GM12878 (cell line): ENCODE measurements around the gene KRTAP3-3. TPM values are rescaled to one million over a fixed set of nuclear protein-coding genes. Genes with fewer than 3 reads are reported as not detected.

Source experiments
- ATAC-seq: fragments of 200-7000 bp; cut with Tn5 transposase; 3 replicates; pipeline ENCODE4 v1.9.1; 2020; ENCODE audit warnings: mild to moderate bottlenecking, moderate library complexity
- BruUV-seq: library from RNA; stranded (reverse); fragments of 400-500 nt; replicated peaks from 2 replicates; lab custom pipeline; 2021; lab: Mats Ljungman, UMichigan
- CTCF ChIA-PET: fragments of 300-600 bp; sonication (Branson Sonifier 250); formaldehyde crosslinking; extraction: SDS; loops from one replicate; lab custom pipeline; 2021; ENCODE audit warnings: inconsistent platforms; lab: Yijun Ruan, JAX
- POLR2A ChIA-PET: fragments of 350-600 bp; formaldehyde crosslinking; extraction: SDS; loops from one replicate; lab custom pipeline; 2021; ENCODE audit warnings: inconsistent platforms; lab: Charles Lee
- RAD21 ChIA-PET: fragments of 300-600 bp; sonication (Branson Sonifier 250); formaldehyde crosslinking; loops from one replicate; lab custom pipeline; 2023; ENCODE audit warnings: antibody characterized with exemption; ENCODE audit not compliant: unreplicated experiment; lab: Charles Lee
- SMC1A ChIA-PET: fragments of 300-600 bp; sonication (Branson Sonifier 250); formaldehyde crosslinking; loops from one replicate; lab custom pipeline; 2023; ENCODE audit not compliant: unreplicated experiment, uncharacterized antibody; lab: Charles Lee
- DNase-seq: peaks from one replicate; pipeline ENCODE4 v3.0.0-alpha.2; 2011; ENCODE audit warnings: low read depth, low spot score
- FAIRE-seq: peaks from 3 replicates; lab custom pipeline; 2011; peaks lifted over from hg19 to GRCh38; lab: Jason Lieb, UNC
- H2AFZ ChIP-seq: 2 replicates; pipeline ENCODE4 v1.6.0; 2011; ENCODE audit warnings: low read depth, low read length, control low read depth; ENCODE audit not compliant: control insufficient read depth
- H3K27ac ChIP-seq: 2 replicates; pipeline ENCODE4 v1.5.1; 2011; ENCODE audit warnings: control low read depth; ENCODE audit not compliant: control insufficient read depth, insufficient read depth
- H3K27me3 ChIP-seq, 2 experiments: replicated peaks in 1 of 2; 2 replicates each; pipeline versions ENCODE4 v1.6.0 to v1.6.1; 2011; ENCODE audit warnings: low read length in 1 of 2; ENCODE audit not compliant: control insufficient read depth in 2 of 2, insufficient read depth in 2 of 2
- H3K36me3 ChIP-seq, 2 experiments: 2 replicates each; pipeline ENCODE4 v1.5.1; 2011; ENCODE audit warnings: low read length in 1 of 2; ENCODE audit not compliant: control insufficient read depth in 2 of 2, insufficient read depth in 2 of 2
- H3K4me1 ChIP-seq: 2 replicates; pipeline ENCODE4 v1.6.1; 2011; ENCODE audit warnings: mild to moderate bottlenecking, low read length, moderate library complexity, mixed read lengths; ENCODE audit not compliant: control insufficient read depth, insufficient read depth
- H3K4me2 ChIP-seq: 2 replicates; pipeline ENCODE4 v1.6.0; 2011; ENCODE audit warnings: control low read depth; ENCODE audit not compliant: control insufficient read depth, insufficient read depth
- H3K4me3 ChIP-seq: fragments of 200-600 bp; sonication (generic); 2 replicates; pipeline ENCODE4 v1.5.1; 2016
- H3K79me2 ChIP-seq: 2 replicates; pipeline ENCODE4 v1.6.0; 2011; ENCODE audit warnings: low read length; ENCODE audit not compliant: control insufficient read depth, insufficient read depth
- H3K9ac ChIP-seq: 2 replicates; pipeline ENCODE4 v1.8.0; 2011; ENCODE audit warnings: low read length, control low read depth, mixed read lengths; ENCODE audit not compliant: control insufficient read depth, insufficient read depth
- H3K9me3 ChIP-seq: replicated peaks from 3 replicates; pipeline ENCODE4 v1.5.1; 2011; ENCODE audit warnings: mild to moderate bottlenecking, low read length; ENCODE audit not compliant: control insufficient read depth, insufficient read depth
- H4K20me1 ChIP-seq: 2 replicates; pipeline ENCODE4 v1.6.0; 2011; ENCODE audit not compliant: control insufficient read depth, insufficient read depth
- ATF7 ChIP-seq: fragments of 450-650 bp; IDR thresholded peaks from 2 replicates; pipeline ENCODE4 v1.6.1; 2016; ENCODE audit warnings: low read depth, mild to moderate bottlenecking
- BCL3 ChIP-seq: IDR thresholded peaks from 2 replicates; pipeline ENCODE4 v1.6.1; 2011; ENCODE audit warnings: borderline replicate concordance, low read depth, mild to moderate bottlenecking, moderate library complexity, low read length; ENCODE audit not compliant: insufficient read depth, poor library complexity, severe bottlenecking
- BHLHE40 ChIP-seq, 2 experiments: fragments of 450-650 bp in 1 of 2; IDR thresholded peaks; 2 replicates each; pipeline ENCODE4 v1.6.1; 2011 to 2017; ENCODE audit warnings: low read depth in 2 of 2, borderline replicate concordance in 1 of 2, improper control_type of control experiment in 1 of 2, low read length in 1 of 2, mild to moderate bottlenecking in 1 of 2
- CTCF ChIP-seq, 3 experiments: IDR thresholded peaks in 2 of 3; conservative IDR thresholded peaks in 1 of 3; 2 replicates each; pipeline ENCODE4 v1.5.1; 2011; ENCODE audit warnings: low read depth in 3 of 3, low read length in 3 of 3, mild to moderate bottlenecking in 3 of 3, control low read depth in 2 of 3, moderate library complexity in 2 of 3, inconsistent platforms in 1 of 3, mixed read lengths in 1 of 3; ENCODE audit not compliant: control insufficient read depth in 2 of 3, insufficient read depth in 1 of 3; ENCODE audit errors: extremely low read depth in 1 of 3
- HDAC2 ChIP-seq: fragments of 200-600 bp; sonication (generic); IDR thresholded peaks from 2 replicates; pipeline ENCODE4 v1.6.1; 2017
- IKZF2 ChIP-seq, 2 experiments: fragments of 450-650 bp; IDR thresholded peaks; 2 replicates each; pipeline ENCODE4 v1.6.1; 2017; ENCODE audit warnings: mild to moderate bottlenecking in 2 of 2, moderate library complexity in 2 of 2
- IRF3 ChIP-seq: fragments of 450-650 bp; IDR thresholded peaks from 2 replicates; pipeline ENCODE4 v1.6.1; 2014; ENCODE audit warnings: mild to moderate bottlenecking
- NFIC ChIP-seq: IDR thresholded peaks from 2 replicates; pipeline ENCODE4 v1.6.1; 2012; ENCODE audit warnings: low read depth, mild to moderate bottlenecking, inconsistent platforms, low read length, moderate library complexity
- NFYA ChIP-seq: IDR thresholded peaks from 2 replicates; pipeline ENCODE4 v1.6.1; 2011; ENCODE audit warnings: low read depth, mild to moderate bottlenecking, low read length, improper control_type of control experiment, borderline replicate concordance
- NR2C2 ChIP-seq: IDR thresholded peaks from 2 replicates; pipeline ENCODE4 v1.6.1; 2011; ENCODE audit warnings: borderline replicate concordance, low read depth; ENCODE audit not compliant: control insufficient read depth, insufficient read length
- PML ChIP-seq: IDR thresholded peaks from 2 replicates; pipeline ENCODE4 v1.6.1; 2012; ENCODE audit warnings: low read length, inconsistent platforms
- POLR2AphosphoS5 ChIP-seq: IDR thresholded peaks from 2 replicates; pipeline ENCODE4 v1.6.1; 2011; ENCODE audit warnings: mild to moderate bottlenecking, low read length, inconsistent platforms
- USF1 ChIP-seq: IDR thresholded peaks from 2 replicates; pipeline ENCODE4 v1.6.1; 2011; ENCODE audit warnings: borderline replicate concordance, low read depth, mild to moderate bottlenecking, moderate library complexity, mixed read lengths, low read length; ENCODE audit not compliant: insufficient read depth; ENCODE audit errors: extremely low read length
- ZNF207 ChIP-seq: fragments of 450-650 bp; IDR thresholded peaks from 2 replicates; pipeline ENCODE4 v1.6.1; 2014; ENCODE audit warnings: antibody characterized with exemption, mild to moderate bottlenecking, borderline replicate concordance
- ZSCAN29 ChIP-seq: fragments of 450-650 bp; IDR thresholded peaks from 2 replicates; pipeline ENCODE4 v1.6.1; 2017; ENCODE audit warnings: mild to moderate bottlenecking, moderate library complexity
- WGBS: methylation state at CpG from one replicate; pipeline ENCODE4 v1.1.6; 2016; ENCODE audit warnings: low lambda C conversion rate; ENCODE audit not compliant: insufficient replicate concordance, insufficient coverage; ENCODE audit errors: missing lambda C conversion rate; 5-methylcytosine and 5-hydroxymethylcytosine counted together
- in situ Hi-C: fragments of 300-500 bp; cut with MboI; formaldehyde crosslinking; loops from 9 replicates; pipeline ENCODE4 v1.14.3; 2018; ENCODE audit warnings: mixed read lengths
- intact Hi-C: fragments of 100-400 bp; cut with micrococcal nuclease; formaldehyde crosslinking; loops from one replicate; pipeline ENCODE4 v1.14.2; 2022; ENCODE audit not compliant: unreplicated experiment
- polyA plus RNA-seq, 11 experiments: library from polyadenylated mRNA; depleted of rRNA in 4 of 11; unstranded in 6 of 11; stranded (reverse) in 5 of 11; fragments of >200 nt; fragmentation: Nextera tagmentation in 4 of 11; fragmentation: Illumina TruSeq in 1 of 11; extraction: Ambion mirVana in 4 of 11; extraction: Trizol in 1 of 11; gene quantifications; 1 replicate in 1 of 11; 2 replicates in 10 of 11; pipeline versions ENCODE4 v1.2.1 to v1.2.3, GENCODE V29; 2011 to 2016; ENCODE audit warnings: inconsistent platforms in 2 of 11, missing spikeins in 2 of 11, low read depth in 1 of 11
- total RNA-seq, 4 experiments: library from RNA; depleted of rRNA in 3 of 4; stranded (reverse); fragments of >200 nt in 3 of 4; fragmentation: Illumina TruSeq in 1 of 4; extraction: Trizol in 1 of 4; gene quantifications; 2 replicates each; pipeline versions ENCODE4 v1.2.1 to v1.2.3, GENCODE V29; 2013 to 2021
- TF ChIP-seq, protein P1 (sequence below): IDR thresholded peaks from 2 replicates; pipeline ENCODE4 v1.6.1; 2011; ENCODE audit warnings: low read depth, low read length, improper control_type of control experiment, borderline replicate concordance

KRTAP3-3 gene
- total and polyA plus RNA-seq, 10 of the 15 experiments (the other 5 are each of a cell fraction or from before 2014, with no cell fraction given): not detected

- Histone ChIP-seq H2AFZ (no peak overlapping the region), H3K4me3 (no peak overlapping the region), H3K9me3 (no peaks in the 10 kb centered on the region), H3K36me3 (no peaks in the 10 kb centered on the region), H3K27me3 (peaks cover 0 to 2% of the 10 kb centered on the region in 2 experiments; a peak in 1 of 4 replicates), H3K9ac (no peak overlapping the region), H3K4me1 (no peaks in the 10 kb centered on the region), H4K20me1 (no peaks in the 10 kb centered on the region), H3K79me2 (no peaks in the 10 kb centered on the region), H3K4me2 (no peak overlapping the region), H3K27ac (no peak overlapping the region)
- intact Hi-C loops: no loop called here
- in situ Hi-C loops: no loop called here
- WGBS: 19% methylated on average over 8 of the region's 8 CpGs
- FAIRE-seq: no peak
- ChIA-PET RAD21 (interaction anchor here (0.6 kb wide), 1 partner anchor 739 kb away, joined by 3 read pairs; no protein-coding TSS in a partner anchor), CTCF (interaction anchor here (1.1 kb wide), 1 partner anchor 372 kb away, joined by 3 read pairs; no protein-coding TSS in a partner anchor), POLR2A (interaction anchor here (1.1 kb wide), 1 partner anchor 168 kb away, joined by 3 read pairs; no protein-coding TSS in a partner anchor), SMC1A (interaction anchor here (0.7 kb wide), 1 partner anchor 281 kb away, joined by 3 read pairs; no protein-coding TSS in a partner anchor)
- DNase-seq: no peak
- ATAC-seq: no peak
- BruUV-seq: no TSS peak
- TF ChIP-seq, protein P1, sequence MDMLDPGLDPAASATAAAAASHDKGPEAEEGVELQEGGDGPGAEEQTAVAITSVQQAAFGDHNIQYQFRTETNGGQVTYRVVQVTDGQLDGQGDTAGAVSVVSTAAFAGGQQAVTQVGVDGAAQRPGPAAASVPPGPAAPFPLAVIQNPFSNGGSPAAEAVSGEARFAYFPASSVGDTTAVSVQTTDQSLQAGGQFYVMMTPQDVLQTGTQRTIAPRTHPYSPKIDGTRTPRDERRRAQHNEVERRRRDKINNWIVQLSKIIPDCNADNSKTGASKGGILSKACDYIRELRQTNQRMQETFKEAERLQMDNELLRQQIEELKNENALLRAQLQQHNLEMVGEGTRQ: no peak
- no peak for TF ChIP-seq NR2C2
- no peak for TF ChIP-seq CTCF (IDR thresholded peaks at IDR 0.05 in 2 of 3, conservative IDR thresholded peaks at IDR 0.05 in 1 of 3; ENCODE audit: control insufficient read depth in 2 of 3, extremely low read depth in 1 of 3, insufficient read depth in 1 of 3, low read depth in 3 of 3, low read length in 3 of 3)
- TF ChIP-seq IKZF2 (IDR thresholded peaks at IDR 0.05): no peak
- TF ChIP-seq NFIC: no peak
- no peak for TF ChIP-seq BHLHE40 (IDR thresholded peaks at IDR 0.05; ENCODE audit: borderline replicate concordance in 1 of 2, low read depth in 2 of 2, low read length in 1 of 2)
- TF ChIP-seq HDAC2: no peak
- no peak for TF ChIP-seq POLR2AphosphoS5
- no peak for TF ChIP-seq BCL3
- no peak for TF ChIP-seq USF1
- no peak for TF ChIP-seq ZSCAN29
- no peak for TF ChIP-seq ZNF207
- TF ChIP-seq ATF7: no peak
- TF ChIP-seq NFYA: no peak
- no peak for TF ChIP-seq IRF3
- TF ChIP-seq PML: no peak
These were observed 7.0 kb downstream of the KRTAP3-3 start for GRCh38 chr17:40986920-40987319.
